ENCODE results near the gene ATP2B1.

Gene ATP2B1

DNA sequence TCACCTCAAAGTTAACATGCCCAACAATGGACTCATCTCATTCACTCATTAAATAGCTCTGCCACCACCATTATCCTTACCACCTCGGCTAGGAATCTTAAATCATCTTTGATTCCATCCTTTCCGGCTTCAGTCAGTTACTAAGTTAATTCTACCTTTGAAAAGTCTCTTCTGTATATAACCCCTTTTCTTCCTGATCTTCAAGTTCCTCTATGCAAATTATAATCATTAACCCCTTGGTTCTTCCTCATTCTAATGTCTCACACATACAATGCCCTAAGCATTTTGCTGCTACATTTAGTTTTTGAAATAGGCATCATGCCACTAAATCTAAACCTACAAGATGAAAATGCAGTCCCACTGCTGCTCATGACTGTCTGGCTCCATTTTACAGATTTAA lies 51.6 kb downstream of the ATP2B1 start:
- DNase-seq (ENCODE audit: low spot score), result no peak

DNA sequence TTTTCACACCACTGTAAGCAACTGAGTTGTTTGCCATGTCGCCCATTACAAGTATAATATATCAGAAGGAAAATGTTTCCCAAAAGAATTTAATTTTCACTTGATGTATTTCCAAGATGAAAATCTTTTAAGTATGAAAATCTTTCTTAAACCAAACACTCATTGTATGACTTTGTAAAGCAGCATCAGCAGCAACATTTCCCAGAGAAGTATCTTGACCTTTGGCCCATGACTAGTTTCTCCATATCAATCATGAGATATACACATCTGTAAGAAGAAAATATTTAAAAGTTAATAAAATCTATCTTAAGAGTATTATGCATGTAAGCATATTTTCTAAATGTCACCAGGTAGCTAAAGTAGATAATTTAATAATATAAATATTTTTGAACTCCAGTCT lies 52.8 kb downstream of the ATP2B1 start:
- no peak for DNase-seq (ENCODE audit: low spot score)

DNA sequence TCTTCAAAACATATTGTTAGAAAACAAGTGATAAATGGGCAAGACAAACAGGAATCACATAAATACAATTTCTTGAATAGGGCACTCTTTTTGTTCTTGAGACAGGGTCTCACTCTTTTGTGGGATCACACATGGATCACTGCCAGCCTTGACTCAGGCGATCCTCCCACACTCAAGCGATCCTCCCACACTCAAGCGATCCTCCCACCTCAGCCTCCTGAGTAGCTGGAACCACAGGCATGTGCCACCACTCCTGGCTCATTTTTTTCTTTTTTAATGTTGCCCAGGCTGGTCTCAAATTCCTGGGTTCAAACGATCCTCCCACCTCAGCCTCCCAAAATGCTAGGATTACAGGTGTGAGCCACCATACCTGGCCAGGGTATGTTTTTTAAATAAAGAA lies 57.4 kb downstream of the ATP2B1 start:
- DNase-seq (ENCODE audit: low spot score), result no peak

DNA sequence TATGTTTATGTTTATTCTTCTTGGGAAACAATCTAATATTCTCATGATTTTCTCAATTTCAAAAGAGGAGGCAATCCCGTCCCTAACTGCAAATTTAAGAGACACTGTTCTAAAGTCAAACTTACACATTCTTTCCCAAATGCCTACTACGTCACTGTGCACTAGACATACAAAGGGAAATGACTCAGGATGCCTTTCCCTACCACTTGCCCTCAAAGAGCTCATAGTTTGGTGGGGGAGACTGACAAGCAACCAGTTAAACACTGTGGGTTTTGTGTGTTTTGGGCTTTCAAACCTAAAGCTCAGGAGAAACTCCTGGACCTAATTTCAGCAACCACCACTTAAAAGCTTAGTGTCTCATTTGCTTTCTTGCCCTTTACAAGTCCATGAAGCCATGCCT lies 58.4 kb downstream of the ATP2B1 start:
- DNase-seq (ENCODE audit: low spot score), result no peak

- no peak for DNase-seq (ENCODE audit: low spot score)
Observed at GRCh38 chr12:89649820-89650219, 58.8 kb downstream of the ATP2B1 start.

DNA sequence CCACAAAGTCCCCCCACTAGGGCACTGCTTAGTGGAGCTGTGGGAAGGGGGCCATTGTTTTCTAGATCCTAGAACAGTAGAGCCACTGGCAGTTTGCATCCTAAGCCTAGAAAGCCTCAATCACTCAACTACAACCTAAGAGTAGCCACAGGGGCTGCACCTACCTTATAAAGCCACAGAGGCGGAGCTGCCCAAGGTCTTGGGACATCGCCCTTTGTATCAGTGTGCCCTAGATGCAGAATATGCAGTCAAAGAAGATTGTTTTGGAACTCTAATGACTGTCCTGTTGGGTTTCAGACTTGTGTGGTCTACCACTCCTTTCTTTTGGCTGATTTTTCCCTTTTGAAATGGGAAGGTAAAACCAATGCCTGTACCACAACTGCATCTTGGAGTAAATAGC lies 59.5 kb downstream of the ATP2B1 start:
- no peak for DNase-seq (ENCODE audit: low spot score)

- no peak for DNase-seq (ENCODE audit: low spot score)
Observed at GRCh38 chr12:89648211-89648930, 60.3 kb downstream of the ATP2B1 start.

GRCh38 chr12:89645434-89645833 lies 63.2 kb downstream of the ATP2B1 start:
- DNase-seq (ENCODE audit: low spot score), result no peak

- DNase-seq (ENCODE audit: low spot score), result no peak
Observed at GRCh38 chr12:89642959-89643358, 65.7 kb downstream of the ATP2B1 start.

DNA sequence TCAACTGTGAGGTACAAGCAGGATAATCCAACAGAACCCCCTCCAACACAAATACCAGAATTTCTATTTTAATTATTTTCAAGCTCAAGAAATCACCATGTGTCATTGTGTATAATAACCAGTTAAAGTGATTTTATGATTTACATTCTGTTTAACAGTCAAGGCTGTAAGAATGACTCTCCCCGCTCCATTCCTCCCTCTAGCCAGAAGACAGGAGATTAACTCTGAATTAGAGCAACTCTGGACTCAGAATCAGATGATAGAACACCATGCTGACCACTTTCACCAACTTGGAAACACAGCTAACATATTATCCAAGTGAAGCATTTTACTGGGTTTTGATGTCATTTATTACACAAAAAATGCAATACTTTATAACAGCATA lies 71.9 kb downstream of the ATP2B1 start:
- no peak for DNase-seq (ENCODE audit: low spot score)

GRCh38 chr12:89636052-89636775 lies 72.4 kb downstream of the ATP2B1 start:
- DNase-seq (ENCODE audit: low spot score), result no peak

- DNase-seq (ENCODE audit: low spot score), result no peak
Observed at GRCh38 chr12:89634508-89634907, 74.1 kb downstream of the ATP2B1 start.

DNA sequence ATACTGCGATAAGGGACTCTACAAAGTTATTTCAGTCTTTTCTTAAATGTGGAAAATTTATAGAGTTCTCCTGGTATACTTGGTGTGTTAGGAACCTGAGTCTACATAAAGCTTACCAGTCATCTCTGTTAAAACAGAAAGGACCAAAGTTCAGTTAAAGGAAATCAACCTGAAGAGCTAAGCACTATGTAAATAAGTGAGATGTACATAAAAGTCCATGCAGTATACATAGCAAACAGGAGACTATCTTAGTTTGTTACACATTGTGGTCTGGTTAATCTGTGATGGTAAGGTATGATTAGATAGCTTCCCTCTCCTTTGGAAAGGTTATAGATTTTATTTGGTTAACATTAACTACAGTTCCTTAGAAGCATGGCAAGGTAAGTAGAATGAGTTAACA lies 75.9 kb downstream of the ATP2B1 start:
- no peak for DNase-seq (ENCODE audit: low spot score)

DNA sequence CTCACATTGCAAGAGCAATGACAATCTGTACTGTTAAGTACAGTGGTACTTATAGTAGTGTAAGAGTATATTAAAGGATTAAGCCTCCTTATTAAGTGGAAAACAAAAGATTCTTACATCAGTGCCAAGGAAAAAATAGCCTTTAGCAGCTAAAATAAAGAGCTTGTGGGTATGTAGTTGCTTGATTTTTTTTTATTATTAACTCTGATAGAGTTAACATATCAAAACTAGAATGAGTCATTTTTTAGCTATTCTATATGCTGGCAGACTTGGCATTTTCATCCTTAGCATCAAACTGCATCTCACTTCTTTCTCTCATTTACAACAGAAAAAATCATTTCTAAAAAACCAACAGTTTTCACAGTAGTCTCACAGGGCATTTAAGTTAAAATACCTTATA lies 86.5 kb downstream of the ATP2B1 start:
- DNase-seq (ENCODE audit: low spot score), result no peak

GRCh38 chr12:89621521-89621920 lies 87.1 kb downstream of the ATP2B1 start:
- no peak for DNase-seq (ENCODE audit: low spot score)

- no peak for DNase-seq (ENCODE audit: low spot score)
Observed at GRCh38 chr12:89619764-89620163, 88.9 kb downstream of the ATP2B1 start.

DNA sequence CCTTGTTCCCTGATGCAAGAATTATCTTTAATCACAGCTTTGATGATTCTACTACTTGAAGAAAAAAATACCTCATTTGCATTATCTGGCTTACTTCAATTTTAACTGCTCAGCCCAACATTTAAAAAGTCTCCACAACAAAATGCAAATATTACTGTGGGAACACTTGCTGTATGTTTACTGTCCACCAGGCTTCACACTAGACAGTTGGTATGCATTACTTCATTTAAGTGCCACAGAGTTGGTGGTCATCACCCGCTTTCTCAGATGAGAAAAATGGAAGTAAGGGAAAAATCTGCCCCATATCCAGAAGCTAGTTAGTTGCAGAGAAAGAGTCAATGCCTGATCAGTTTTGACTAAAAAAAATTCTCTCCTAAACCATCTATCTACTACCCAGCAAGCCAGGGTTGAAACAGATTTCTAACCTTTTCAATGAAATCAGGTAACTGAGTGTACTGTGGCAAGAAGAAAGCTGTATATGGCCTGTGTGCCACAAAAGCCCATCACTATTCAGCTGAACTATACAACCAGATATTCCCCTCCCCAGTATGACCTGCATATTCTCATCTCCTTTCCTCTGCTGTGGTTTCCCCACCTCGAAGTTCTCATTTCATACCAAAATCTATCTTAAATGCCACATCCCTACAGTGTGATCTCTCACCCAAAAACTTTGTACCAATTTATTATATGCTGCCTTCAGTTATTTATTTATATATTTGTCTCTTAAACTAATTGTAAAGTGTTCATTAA lies 90.3 kb downstream of the ATP2B1 start:
- no peak for DNase-seq (ENCODE audit: low spot score)

DNA sequence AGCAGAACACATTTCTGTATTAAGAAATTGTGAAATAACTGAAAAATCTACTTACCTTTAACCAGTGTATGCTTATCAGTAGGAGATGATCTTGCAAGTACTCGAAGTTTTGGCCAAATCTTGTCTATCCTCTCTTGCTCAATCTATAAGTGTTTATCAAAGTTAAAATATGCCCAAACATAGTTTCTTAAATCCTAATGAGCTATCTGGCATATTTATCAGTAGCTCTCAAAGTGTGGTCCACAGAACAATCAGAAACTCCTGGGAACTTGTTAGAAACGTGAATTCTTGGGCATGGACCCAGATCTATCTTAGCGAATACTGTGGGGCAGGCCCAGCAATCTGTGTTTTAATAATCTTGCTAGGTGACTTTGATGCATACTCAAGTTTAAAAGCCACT lies 98.3 kb downstream of the ATP2B1 start:
- DNase-seq (ENCODE audit: low spot score), result no peak

GRCh38 chr12:89603678-89604077 lies 105.0 kb downstream of the ATP2B1 start:
- no peak for DNase-seq (ENCODE audit: low spot score)

DNA sequence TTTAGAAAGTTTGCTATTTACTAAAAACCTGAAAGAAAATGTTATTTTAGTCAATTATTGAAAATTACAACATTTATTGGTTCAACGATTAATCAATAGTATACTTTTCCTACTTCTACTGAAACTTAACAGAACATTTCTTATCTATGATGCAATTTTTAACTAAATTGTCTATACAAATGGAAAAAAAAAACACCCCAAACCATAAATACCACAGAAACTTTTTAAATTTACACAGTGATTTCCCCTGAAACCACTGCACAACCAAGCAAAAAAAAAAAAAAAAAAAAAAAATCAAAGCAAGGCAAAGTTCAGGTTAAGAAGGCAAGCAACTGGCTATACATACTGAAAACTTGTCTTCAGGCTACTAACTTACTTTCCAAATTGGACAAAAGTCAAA lies 110.9 kb downstream of the ATP2B1 start:
- no peak for DNase-seq (ENCODE audit: low spot score)

DNA sequence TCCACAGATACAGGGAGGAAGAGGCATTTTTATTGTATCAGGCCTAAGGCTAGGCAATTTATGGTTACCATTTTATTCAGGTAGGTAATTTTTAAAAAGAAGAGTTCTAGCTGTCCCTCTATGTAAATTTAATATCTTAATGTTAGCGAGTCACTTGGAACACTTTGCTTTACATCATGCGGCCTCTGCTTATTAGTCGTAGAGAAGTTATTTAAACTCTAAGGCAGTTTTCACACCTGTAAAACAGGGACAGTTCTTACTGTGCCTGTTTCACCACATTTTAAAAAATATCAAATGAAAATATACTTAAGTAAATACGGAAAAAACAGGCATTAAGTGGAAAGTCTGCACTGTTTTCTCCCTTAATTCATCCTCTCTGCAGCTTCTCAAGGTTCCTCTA lies 111.4 kb downstream of the ATP2B1 start:
- DNase-seq (ENCODE audit: low spot score), result no peak

DNA sequence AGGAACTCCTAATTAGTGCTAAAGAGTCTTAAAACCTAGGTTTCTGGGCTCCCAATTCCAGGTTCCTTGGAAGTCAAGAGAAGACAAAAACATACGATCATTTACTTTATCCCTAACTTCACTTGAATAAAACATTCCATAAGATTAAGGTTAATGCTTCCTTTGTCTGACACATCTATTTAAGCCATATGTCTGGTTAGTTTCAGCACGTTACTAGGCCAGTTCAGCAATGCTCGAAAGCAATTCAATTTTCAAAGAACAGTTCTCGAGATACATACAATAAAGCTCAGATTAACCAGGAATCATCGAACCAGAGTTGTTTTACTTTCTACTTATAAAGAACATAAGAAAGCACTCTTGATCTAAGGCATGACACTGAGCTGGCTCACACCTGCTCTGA lies 114.8 kb downstream of the ATP2B1 start:
- no peak for DNase-seq (ENCODE audit: low spot score)

GRCh38 chr12:89593233-89593632 lies 115.4 kb downstream of the ATP2B1 start:
- no peak for DNase-seq (ENCODE audit: low spot score)
